ENCODE measurements around the gene CBR3. TPM values are rescaled to one million over a fixed set of nuclear protein-coding genes. Genes with fewer than 3 reads are reported as not detected.

The CBR3 gene
- polyA plus RNA-seq, 1 of the 3 experiments (the other 2 are of a cell fraction) = 6.7 TPM

DNA sequence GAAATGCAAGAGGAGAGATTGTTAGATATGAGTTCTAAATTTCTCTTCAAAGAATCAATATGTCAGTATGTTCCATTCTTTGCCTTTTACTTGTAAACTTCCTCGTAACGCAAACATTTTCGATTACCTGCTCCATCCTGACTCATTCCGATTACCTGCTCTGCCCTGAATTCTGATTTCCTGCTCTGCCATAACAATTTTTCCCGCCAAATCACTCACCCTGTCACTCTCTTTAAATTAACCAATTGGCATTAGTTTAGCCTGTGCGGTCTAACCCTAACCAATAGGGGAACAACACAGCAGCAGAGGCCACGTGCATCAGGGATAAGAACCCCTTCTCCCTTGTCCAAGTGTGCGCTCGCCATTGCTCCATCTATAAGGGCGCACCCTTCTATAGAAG lies 25.0 kb upstream of the CBR3 start:
- CTCF ChIA-PET = interaction anchor here (0.9 to 7.0 kb wide), 2 partner anchors 15 to 75 kb away, joined by 3 to 56 read pairs; no protein-coding TSS in a partner anchor

More for the DNA sequence above, 25.0 kb upstream of the CBR3 start:
- H3K27ac ChIP-seq (ENCODE audit: low read depth in 2 of 2, low read length in 1 of 2) = no peak overlapping the region
- H3K4me1 ChIP-seq (ENCODE audit: control insufficient read depth in 1 of 2, insufficient read depth in 2 of 2, low read depth in 1 of 2, low read length in 1 of 2) = peaks cover 0 to 5% of the 10 kb centered on the region in 2 experiments; a peak in 1 of 4 replicates
- TF ChIP-seq, protein P1, sequence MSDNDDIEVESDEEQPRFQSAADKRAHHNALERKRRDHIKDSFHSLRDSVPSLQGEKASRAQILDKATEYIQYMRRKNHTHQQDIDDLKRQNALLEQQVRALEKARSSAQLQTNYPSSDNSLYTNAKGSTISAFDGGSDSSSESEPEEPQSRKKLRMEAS (IDR thresholded peaks at IDR 0.05; ENCODE audit: low read depth) = no peak
- TF ChIP-seq CHD2 (IDR thresholded peaks at IDR 0.05; ENCODE audit: low read length, partially characterized antibody) (no peak), YY1 (IDR thresholded peaks at IDR 0.05; ENCODE audit: low read depth) (no peak), POLR2AphosphoS5 (IDR thresholded peaks at IDR 0.05; ENCODE audit: low read depth, low read length) (no peak), RFX5 (IDR thresholded peaks at IDR 0.05; ENCODE audit: low read length) (no peak), FOXJ3 (CRISPR knock-in tag; IDR thresholded peaks at IDR 0.05) (no peak), RXRA (IDR thresholded peaks at IDR 0.05; ENCODE audit: borderline replicate concordance, low read depth) (no peak), FOXM1 (IDR thresholded peaks at IDR 0.05; ENCODE audit: low read depth) (no peak), NFIC (IDR thresholded peaks at IDR 0.05; ENCODE audit: borderline replicate concordance) (no peak), EP300 (IDR thresholded peaks at IDR 0.05; ENCODE audit: borderline replicate concordance in 1 of 2, low read depth in 1 of 2, low read length in 1 of 2) (no peak), JUND (IDR thresholded peaks at IDR 0.05) (no peak), NRF1 (IDR thresholded peaks at IDR 0.05; ENCODE audit: low read depth, low read length) (no peak), RCOR1 (IDR thresholded peaks at IDR 0.05; ENCODE audit: low read length) (no peak)
- TF ChIP-seq, protein P2, sequence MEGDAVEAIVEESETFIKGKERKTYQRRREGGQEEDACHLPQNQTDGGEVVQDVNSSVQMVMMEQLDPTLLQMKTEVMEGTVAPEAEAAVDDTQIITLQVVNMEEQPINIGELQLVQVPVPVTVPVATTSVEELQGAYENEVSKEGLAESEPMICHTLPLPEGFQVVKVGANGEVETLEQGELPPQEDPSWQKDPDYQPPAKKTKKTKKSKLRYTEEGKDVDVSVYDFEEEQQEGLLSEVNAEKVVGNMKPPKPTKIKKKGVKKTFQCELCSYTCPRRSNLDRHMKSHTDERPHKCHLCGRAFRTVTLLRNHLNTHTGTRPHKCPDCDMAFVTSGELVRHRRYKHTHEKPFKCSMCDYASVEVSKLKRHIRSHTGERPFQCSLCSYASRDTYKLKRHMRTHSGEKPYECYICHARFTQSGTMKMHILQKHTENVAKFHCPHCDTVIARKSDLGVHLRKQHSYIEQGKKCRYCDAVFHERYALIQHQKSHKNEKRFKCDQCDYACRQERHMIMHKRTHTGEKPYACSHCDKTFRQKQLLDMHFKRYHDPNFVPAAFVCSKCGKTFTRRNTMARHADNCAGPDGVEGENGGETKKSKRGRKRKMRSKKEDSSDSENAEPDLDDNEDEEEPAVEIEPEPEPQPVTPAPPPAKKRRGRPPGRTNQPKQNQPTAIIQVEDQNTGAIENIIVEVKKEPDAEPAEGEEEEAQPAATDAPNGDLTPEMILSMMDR (IDR thresholded peaks at IDR 0.05) = no peak
- TF ChIP-seq, protein P3, sequence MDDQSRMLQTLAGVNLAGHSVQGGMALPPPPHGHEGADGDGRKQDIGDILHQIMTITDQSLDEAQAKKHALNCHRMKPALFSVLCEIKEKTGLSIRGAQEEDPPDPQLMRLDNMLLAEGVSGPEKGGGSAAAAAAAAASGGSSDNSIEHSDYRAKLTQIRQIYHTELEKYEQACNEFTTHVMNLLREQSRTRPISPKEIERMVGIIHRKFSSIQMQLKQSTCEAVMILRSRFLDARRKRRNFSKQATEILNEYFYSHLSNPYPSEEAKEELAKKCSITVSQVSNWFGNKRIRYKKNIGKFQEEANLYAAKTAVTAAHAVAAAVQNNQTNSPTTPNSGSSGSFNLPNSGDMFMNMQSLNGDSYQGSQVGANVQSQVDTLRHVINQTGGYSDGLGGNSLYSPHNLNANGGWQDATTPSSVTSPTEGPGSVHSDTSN (IDR thresholded peaks at IDR 0.05) = no peak
- TF ChIP-seq, protein P4, sequence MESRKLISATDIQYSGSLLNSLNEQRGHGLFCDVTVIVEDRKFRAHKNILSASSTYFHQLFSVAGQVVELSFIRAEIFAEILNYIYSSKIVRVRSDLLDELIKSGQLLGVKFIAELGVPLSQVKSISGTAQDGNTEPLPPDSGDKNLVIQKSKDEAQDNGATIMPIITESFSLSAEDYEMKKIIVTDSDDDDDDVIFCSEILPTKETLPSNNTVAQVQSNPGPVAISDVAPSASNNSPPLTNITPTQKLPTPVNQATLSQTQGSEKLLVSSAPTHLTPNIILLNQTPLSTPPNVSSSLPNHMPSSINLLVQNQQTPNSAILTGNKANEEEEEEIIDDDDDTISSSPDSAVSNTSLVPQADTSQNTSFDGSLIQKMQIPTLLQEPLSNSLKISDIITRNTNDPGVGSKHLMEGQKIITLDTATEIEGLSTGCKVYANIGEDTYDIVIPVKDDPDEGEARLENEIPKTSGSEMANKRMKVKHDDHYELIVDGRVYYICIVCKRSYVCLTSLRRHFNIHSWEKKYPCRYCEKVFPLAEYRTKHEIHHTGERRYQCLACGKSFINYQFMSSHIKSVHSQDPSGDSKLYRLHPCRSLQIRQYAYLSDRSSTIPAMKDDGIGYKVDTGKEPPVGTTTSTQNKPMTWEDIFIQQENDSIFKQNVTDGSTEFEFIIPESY (IDR thresholded peaks at IDR 0.05; ENCODE audit: borderline replicate concordance, low read depth) = no peak
- TF ChIP-seq, protein P5, sequence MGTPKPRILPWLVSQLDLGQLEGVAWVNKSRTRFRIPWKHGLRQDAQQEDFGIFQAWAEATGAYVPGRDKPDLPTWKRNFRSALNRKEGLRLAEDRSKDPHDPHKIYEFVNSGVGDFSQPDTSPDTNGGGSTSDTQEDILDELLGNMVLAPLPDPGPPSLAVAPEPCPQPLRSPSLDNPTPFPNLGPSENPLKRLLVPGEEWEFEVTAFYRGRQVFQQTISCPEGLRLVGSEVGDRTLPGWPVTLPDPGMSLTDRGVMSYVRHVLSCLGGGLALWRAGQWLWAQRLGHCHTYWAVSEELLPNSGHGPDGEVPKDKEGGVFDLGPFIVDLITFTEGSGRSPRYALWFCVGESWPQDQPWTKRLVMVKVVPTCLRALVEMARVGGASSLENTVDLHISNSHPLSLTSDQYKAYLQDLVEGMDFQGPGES (IDR thresholded peaks at IDR 0.05; ENCODE audit: low read depth, low read length) = no peak
- no peaks in the 10 kb centered on the region for H3K9me3 ChIP-seq
- no peaks in the 10 kb centered on the region for H3K36me3 ChIP-seq (replicated peaks in 1 of 2; ENCODE audit: control insufficient read depth in 1 of 2, insufficient read depth in 2 of 2, low read length in 1 of 2)
- H3K79me2 ChIP-seq (ENCODE audit: insufficient read depth) = no peaks in the 10 kb centered on the region
- H3F3A ChIP-seq (replicated peaks; ENCODE audit: insufficient read depth) = no peaks in the 10 kb centered on the region
- no peaks in the 10 kb centered on the region; the same call in 1 of the 2 replicates for H3K27me3 ChIP-seq (ENCODE audit: insufficient read depth)
- WGBS (ENCODE audit: low lambda C conversion rate) = 89% methylated on average over 10 of the region's 10 CpGs
- no peak overlapping the region for H3K4me2 ChIP-seq
- DNase-seq = no peak
- H3K4me3 ChIP-seq (ENCODE audit: low read depth in 2 of 2, low read length in 1 of 2) = no peak overlapping the region
- no peaks in the 10 kb centered on the region for H4K20me1 ChIP-seq (ENCODE audit: insufficient read depth)
- no peak overlapping the region for H3K9ac ChIP-seq
- H2AFZ ChIP-seq (ENCODE audit: low read depth) = no peak overlapping the region
- POLR2A ChIA-PET = no interaction called here
- no peaks in the 10 kb centered on the region for H3K9me2 ChIP-seq

Measured in SK-N-SH (cell line).